Testis (tissue), 3 donors: ENCODE data around the gene PDE4C. TPM values are rescaled to one million over a fixed set of nuclear protein-coding genes. Genes with fewer than 3 reads are reported as not detected.

ENCODE experiments used
- DNase-seq: peaks from one replicate; pipeline ENCODE4 v3.0.0-alpha.2; 2019
- H3K27ac ChIP-seq, 2 donors: fragments of 200-600 bp; sonication (generic); one replicate each; pipeline ENCODE4 v1.5.1; 2019
- H3K27me3 ChIP-seq: fragments of 200-600 bp; sonication (generic); one replicate; pipeline ENCODE4 v1.5.1; 2019
- H3K36me3 ChIP-seq: fragments of 200-600 bp; sonication (generic); one replicate; pipeline ENCODE4 v1.5.1; 2017; ENCODE audit warnings: low read depth; ENCODE audit errors: missing control alignments
- H3K4me1 ChIP-seq: fragments of 200-600 bp; sonication (generic); one replicate; pipeline ENCODE4 v1.5.1; 2019
- H3K4me3 ChIP-seq, 2 donors: fragments of 200-600 bp; sonication (generic); one replicate each; pipeline ENCODE4 v1.5.1; 2017 to 2019
- H3K9me3 ChIP-seq: fragments of 200-600 bp; sonication (generic); one replicate; pipeline ENCODE4 v1.5.1; 2017
- CTCF ChIP-seq, 3 experiments: fragments of 450-650 bp in 2 of 3; fragments of 200-600 bp in 1 of 3; sonication (generic) in 1 of 3; IDR thresholded peaks; one replicate each; pipeline ENCODE4 v1.5.1; 2016 to 2019; ENCODE audit warnings: antibody characterized with exemption in 3 of 3, mild to moderate bottlenecking in 2 of 3, moderate library complexity in 1 of 3
- POLR2A ChIP-seq: fragments of 450-650 bp; IDR thresholded peaks from one replicate; pipeline ENCODE4 v1.6.1; 2017; ENCODE audit warnings: antibody characterized with exemption, mild to moderate bottlenecking, moderate library complexity
- WGBS, 2 donors: methylation state at CpG; one replicate each; pipeline ENCODE4 v1.1.5; 2018; 5-methylcytosine and 5-hydroxymethylcytosine counted together
- intact Hi-C: fragments of 100-400 bp; cut with DNase I; formaldehyde crosslinking; loops from one replicate; pipeline ENCODE4 v1.15.1; 2023; ENCODE audit warnings: low total_unique reads
- polyA plus RNA-seq: library from polyadenylated mRNA; stranded (reverse); fragments of 350-450 nt; fragmentation: Illumina TruSeq; extraction: RNeasy Lipid Tissue Mini Kit (QIAGEN cat#74804); gene quantifications from one replicate; pipeline ENCODE4 v1.2.3, GENCODE V29; 2014; ENCODE audit warnings: low read depth, low replicate concordance; ENCODE audit not compliant: insufficient read depth
- total RNA-seq, 2 donors: library from RNA; depleted of rRNA; stranded (reverse); fragments of >200 nt; gene quantifications; one replicate each; pipeline ENCODE4 v1.2.3, GENCODE V29; 2016

The PDE4C gene
- total and polyA plus RNA-seq, 3 donors from 2014 or later: 5.7 to 19.5 (median 7.1) TPM

DNA sequence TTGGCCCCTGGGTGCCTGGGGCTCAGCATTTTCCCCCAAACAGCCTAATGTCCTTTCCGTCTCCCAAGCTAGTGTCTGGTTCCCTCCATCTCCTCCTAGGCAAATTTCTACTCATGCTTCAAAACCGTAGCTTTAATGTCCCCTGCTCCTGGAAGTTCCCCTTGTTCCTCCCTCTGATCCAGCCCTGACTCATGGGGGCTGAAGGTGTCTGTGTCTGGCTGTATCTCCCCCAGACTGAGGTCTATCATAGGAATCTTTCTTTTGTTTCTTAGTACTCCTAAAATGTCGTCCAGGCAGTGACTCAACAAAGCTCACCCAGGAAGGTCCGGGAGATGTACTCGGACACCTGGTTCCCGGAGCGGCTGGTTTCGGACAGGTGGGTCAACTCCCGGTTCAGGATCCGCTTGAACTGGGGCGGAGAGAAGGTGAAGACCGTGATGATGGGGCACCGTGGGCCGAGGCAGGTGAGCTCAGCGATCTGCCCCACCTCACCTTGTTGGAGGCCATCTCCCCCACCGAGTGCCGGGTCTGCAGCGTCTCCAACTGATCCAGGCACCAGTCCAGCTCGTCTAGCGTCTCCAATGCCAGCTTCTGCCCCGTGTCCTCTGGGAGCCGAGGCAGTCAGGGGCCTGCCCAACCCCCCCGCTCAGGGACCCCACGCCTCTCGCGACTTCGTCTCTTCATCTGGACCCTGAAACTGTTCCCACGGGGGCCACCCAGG lies 6.2 kb downstream of the PDE4C start:
- intact Hi-C loops: no loop called here
- H3K27me3 ChIP-seq: no peaks in the 10 kb centered on the region

DNA sequence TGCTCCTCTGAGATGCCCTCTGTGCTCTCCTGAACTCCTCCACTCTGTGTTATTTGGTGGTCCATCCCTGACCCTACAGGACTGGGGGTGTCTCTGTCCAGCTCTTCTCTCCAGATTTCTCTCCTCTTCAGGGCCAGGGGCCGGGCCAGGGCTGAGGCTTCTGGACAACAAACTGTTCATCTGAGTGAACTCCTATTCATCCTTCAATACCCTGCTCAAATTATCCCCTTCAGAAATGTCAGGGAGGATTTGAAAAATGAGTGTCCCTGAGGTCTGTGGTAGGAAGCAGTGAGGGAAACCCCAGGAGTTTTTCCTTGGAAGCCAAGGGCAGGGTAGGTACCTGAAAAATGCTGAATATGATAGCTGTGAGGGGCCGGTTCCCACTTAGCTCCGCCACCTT lies 7.6 kb downstream of the PDE4C start:
- H3K27ac ChIP-seq: no peak overlapping the region
- no peak for DNase-seq
- no peaks in the 10 kb centered on the region for H3K9me3 ChIP-seq
- TF ChIP-seq POLR2A: no peak
- no peak for TF ChIP-seq CTCF (IDR thresholded peaks at IDR 0.05)
- intact Hi-C loops: no loop called here
- H3K27me3 ChIP-seq: no peaks in the 10 kb centered on the region
- no peak overlapping the region for H3K4me3 ChIP-seq
- WGBS, 2 donors: 84 to 95% methylated on average over 3 of the region's 3 CpGs
- H3K4me1 ChIP-seq: no peaks in the 10 kb centered on the region
- no peaks in the 10 kb centered on the region for H3K36me3 ChIP-seq

More for the DNA sequence above, 6.2 kb downstream of the PDE4C start:
- Histone ChIP-seq H3K27ac (no peak overlapping the region), H3K4me1 (peaks cover 7% of the 10 kb centered on the region), H3K9me3 (no peaks in the 10 kb centered on the region), H3K36me3 (no peaks in the 10 kb centered on the region), H3K4me3 (no peak overlapping the region)
- TF ChIP-seq POLR2A: no peak
- no peak for TF ChIP-seq CTCF (IDR thresholded peaks at IDR 0.05)
- WGBS, 2 donors: 57 to 59% methylated on average over 28 of the region's 28 CpGs
- no peak for DNase-seq

- Histone ChIP-seq H3K36me3 (no peaks in the 10 kb centered on the region), H3K9me3 (no peaks in the 10 kb centered on the region)
- WGBS, 2 donors: 79 to 89% methylated on average over 3 to 17 of the region's 17 CpGs
These were observed 8.1 kb downstream of the PDE4C start for GRCh38 chr19:18218159-18218558.

DNA sequence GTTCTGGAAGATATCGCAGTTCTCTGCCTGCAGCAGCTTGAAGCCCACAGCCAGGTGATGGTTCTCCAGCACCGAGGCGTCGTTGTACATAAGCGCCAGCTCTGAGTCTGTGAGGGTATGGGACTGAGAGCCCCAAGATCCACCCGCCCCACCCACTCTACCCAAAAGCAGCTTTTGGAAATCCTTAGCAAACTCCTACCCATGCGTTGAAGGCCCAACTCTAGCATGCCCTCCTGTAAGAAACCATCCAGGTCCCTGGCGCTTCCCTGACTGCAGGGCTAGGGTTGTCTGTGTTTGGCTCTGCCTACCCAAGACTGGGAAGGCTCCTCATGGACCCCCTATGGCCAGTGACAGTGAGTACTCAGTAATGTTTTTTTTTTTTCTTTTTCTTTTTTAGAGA lies 9.4 kb downstream of the PDE4C start:
- TF ChIP-seq POLR2A (no peak), CTCF (IDR thresholded peaks at IDR 0.05) (no peak)
- 96 to 97% methylated on average over 7 to 8 of the region's 8 CpGs for WGBS, 2 donors

More at GRCh38 chr19:18218159-18218558, 8.1 kb downstream of the PDE4C start:
- Histone ChIP-seq H3K27ac (no peak overlapping the region), H3K27me3 (no peaks in the 10 kb centered on the region), H3K4me1 (no peaks in the 10 kb centered on the region), H3K4me3 (no peak overlapping the region)
- no peak for TF ChIP-seq POLR2A
- TF ChIP-seq CTCF (IDR thresholded peaks at IDR 0.05): no peak
- intact Hi-C loops: no loop called here
- no peak for DNase-seq

More for the DNA sequence above, 9.4 kb downstream of the PDE4C start:
- Histone ChIP-seq H3K4me3 (no peak overlapping the region), H3K9me3 (no peaks in the 10 kb centered on the region), H3K27ac (no peak overlapping the region), H3K36me3 (no peaks in the 10 kb centered on the region), H3K27me3 (no peaks in the 10 kb centered on the region), H3K4me1 (no peaks in the 10 kb centered on the region)
- no peak for DNase-seq
- intact Hi-C loops: no loop called here
